ENCODE results near the gene EMP1.

EMP1 gene

GRCh38 chr12:13238204-13238603, 41.7 kb downstream of the EMP1 start:
- H3K9me3 ChIP-seq = no peaks in the 10 kb centered on the region
- TF ChIP-seq CTCF (IDR thresholded peaks at IDR 0.05; ENCODE audit: low read depth, low read length) = no peak
- H3K27me3 ChIP-seq = peaks cover 24% of the 10 kb centered on the region
- DNase-seq = no peak
- no peaks in the 10 kb centered on the region for H3K4me1 ChIP-seq
- H3K4me3 ChIP-seq (ENCODE audit: low read depth, low read length) = no peak overlapping the region
- H3K36me3 ChIP-seq = no peaks in the 10 kb centered on the region

- DNase-seq = no peak
These were observed 45.4 kb downstream of the EMP1 start for GRCh38 chr12:13241833-13242488.

GRCh38 chr12:13242936-13243335, 46.4 kb downstream of the EMP1 start:
- no peaks in the 10 kb centered on the region for H3K4me1 ChIP-seq
- no peak for DNase-seq
- H3K36me3 ChIP-seq = no peaks in the 10 kb centered on the region
- no peak overlapping the region for H3K4me3 ChIP-seq (ENCODE audit: low read depth, low read length)
- no peak for TF ChIP-seq CTCF (IDR thresholded peaks at IDR 0.05; ENCODE audit: low read depth, low read length)
- peaks cover 24% of the 10 kb centered on the region for H3K27me3 ChIP-seq
- no peaks in the 10 kb centered on the region for H3K9me3 ChIP-seq

More at GRCh38 chr12:13241833-13242488, 45.4 kb downstream of the EMP1 start:
- Histone ChIP-seq H3K9me3 (no peaks in the 10 kb centered on the region), H3K36me3 (no peaks in the 10 kb centered on the region), H3K27me3 (peaks cover 24% of the 10 kb centered on the region), H3K4me1 (no peaks in the 10 kb centered on the region), H3K4me3 (ENCODE audit: low read depth, low read length) (no peak overlapping the region)
- TF ChIP-seq CTCF (IDR thresholded peaks at IDR 0.05; ENCODE audit: low read depth, low read length) = no peak

GRCh38 chr12:13243516-13244070, 47.1 kb downstream of the EMP1 start:
- Histone ChIP-seq H3K4me3 (ENCODE audit: low read depth, low read length) (no peak overlapping the region), H3K27me3 (peaks cover 25% of the 10 kb centered on the region), H3K36me3 (no peaks in the 10 kb centered on the region), H3K9me3 (no peaks in the 10 kb centered on the region), H3K4me1 (no peaks in the 10 kb centered on the region)
- DNase-seq = no peak
- TF ChIP-seq CTCF (IDR thresholded peaks at IDR 0.05; ENCODE audit: low read depth, low read length) = no peak

- no peaks in the 10 kb centered on the region for H3K9me3 ChIP-seq
- no peak for TF ChIP-seq CTCF (IDR thresholded peaks at IDR 0.05; ENCODE audit: low read depth, low read length)
- H3K36me3 ChIP-seq = no peaks in the 10 kb centered on the region
- H3K27me3 ChIP-seq = peaks cover 8% of the 10 kb centered on the region
- no peak overlapping the region for H3K4me3 ChIP-seq (ENCODE audit: low read depth, low read length)
- DNase-seq = no peak
- H3K4me1 ChIP-seq = no peaks in the 10 kb centered on the region
These were observed 51.1 kb downstream of the EMP1 start for GRCh38 chr12:13247596-13247995.

GRCh38 chr12:13248964-13249363, 52.4 kb downstream of the EMP1 start:
- H3K27me3 ChIP-seq = 0 out of 2 replicates have a peak, but pooled peaks cover 4% of the 10 kb centered on the region
- no peaks in the 10 kb centered on the region for H3K9me3 ChIP-seq
- TF ChIP-seq CTCF (IDR thresholded peaks at IDR 0.05; ENCODE audit: low read depth, low read length) = no peak
- H3K4me3 ChIP-seq (ENCODE audit: low read depth, low read length) = no peak overlapping the region
- no peak for DNase-seq
- H3K4me1 ChIP-seq = no peaks in the 10 kb centered on the region
- H3K36me3 ChIP-seq = no peaks in the 10 kb centered on the region
